HG02884 (cell line): Measurements from ENCODE around the gene SYNE1.

Source experiments
- ATAC-seq: cut with Tn5 transposase; IDR thresholded peaks from one replicate; pipeline ENCODE4 v1.9.1; 2021; ENCODE audit warnings: mild to moderate bottlenecking, moderate library complexity; ENCODE audit not compliant: unreplicated experiment

Gene SYNE1

DNA sequence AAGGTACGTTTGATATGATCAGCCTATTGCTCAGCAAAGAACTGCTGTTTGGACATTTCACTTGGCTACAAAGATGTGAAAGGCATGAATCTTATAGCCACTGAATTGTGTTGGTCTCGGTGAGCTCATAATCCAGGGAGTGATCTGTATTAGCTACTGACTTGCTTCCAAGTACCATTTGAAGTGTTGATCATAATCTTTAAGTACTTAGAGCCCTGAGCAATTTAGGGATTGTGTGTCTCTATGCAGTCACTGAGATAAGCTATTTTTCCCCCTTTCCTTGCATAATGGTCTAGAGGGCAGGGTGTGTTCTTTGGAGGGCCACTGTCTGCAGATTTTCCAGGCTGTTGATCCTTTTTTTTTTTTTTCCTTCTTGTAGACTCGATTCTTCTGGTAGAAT lies 436.0 kb downstream of the SYNE1 start:
- no peak for ATAC-seq

DNA sequence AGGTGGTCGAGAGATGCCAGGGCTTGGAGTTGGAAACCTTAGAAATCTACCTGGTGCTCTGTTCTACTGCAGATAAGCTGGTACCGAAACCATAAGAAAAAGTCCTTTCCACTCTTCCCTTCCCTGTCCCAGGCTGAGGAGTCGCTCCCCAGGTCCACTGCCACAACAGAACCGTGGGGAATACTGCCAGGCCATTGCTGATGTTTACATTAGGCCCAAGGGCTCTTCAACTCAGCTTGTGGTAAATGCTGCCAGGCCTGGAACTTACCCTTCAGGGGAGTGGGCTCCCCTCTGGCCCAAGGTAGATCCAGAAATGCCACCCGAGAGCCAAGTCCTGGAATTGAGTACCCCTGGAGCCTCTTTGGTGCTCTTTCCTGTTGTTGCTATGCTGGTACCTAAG lies 441.3 kb downstream of the SYNE1 start:
- no peak for ATAC-seq

DNA sequence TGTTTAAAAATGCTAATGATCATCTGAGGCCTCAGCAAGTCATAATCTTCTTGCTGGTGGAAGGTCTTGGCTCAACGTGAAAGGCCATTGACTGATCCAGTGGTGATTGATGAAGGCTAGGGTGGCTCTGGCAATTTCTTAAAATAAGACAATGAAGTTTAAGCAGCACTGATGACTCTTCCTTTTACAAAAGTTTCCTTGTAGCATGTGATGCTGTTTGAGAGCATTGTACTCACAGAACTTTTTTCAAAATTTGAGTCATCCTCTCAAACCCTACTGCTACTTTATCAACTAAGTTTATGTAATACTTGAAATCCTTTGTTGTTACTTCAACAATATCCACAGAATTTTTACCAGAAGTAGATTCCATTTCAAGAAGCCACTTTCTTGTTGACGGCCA lies 447.4 kb downstream of the SYNE1 start:
- no peak for ATAC-seq

DNA sequence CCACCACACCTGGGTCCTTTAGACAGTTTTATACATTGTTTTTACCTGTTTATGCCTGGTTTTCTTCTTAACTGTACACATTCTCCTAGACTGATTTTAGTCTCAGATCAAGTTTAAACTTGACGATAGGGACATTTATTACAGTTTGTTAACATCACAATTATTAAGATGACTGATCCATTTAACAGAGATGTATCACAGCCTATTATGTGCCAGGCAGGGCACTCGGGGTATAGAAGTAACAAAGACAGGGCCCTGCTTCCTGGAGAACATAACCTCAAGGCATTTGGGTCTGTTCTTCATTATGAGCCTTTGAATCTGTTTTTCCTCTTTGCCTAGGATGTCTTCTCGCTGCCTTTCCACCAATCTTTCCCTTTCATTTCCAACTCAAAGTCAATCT lies 449.2 kb downstream of the SYNE1 start:
- no peak for ATAC-seq

DNA sequence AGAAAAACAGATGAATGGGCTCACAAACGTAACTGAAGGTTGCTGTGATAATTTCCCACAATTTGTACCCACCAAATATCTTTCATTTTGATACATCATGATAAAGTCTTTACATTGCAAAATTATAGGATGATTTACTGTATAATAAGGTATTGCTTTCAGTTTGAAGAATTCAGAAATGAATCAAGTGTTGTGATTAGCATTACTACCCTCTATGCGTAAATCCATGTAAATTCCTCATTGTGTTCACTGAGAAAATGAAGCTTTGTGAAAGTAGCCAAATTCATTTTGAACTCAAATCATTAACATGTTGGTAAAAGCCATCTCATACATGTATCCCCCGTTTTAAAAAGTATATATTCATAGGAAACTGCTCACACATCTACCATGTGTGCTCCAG lies 450.3 kb downstream of the SYNE1 start:
- no peak for ATAC-seq

DNA sequence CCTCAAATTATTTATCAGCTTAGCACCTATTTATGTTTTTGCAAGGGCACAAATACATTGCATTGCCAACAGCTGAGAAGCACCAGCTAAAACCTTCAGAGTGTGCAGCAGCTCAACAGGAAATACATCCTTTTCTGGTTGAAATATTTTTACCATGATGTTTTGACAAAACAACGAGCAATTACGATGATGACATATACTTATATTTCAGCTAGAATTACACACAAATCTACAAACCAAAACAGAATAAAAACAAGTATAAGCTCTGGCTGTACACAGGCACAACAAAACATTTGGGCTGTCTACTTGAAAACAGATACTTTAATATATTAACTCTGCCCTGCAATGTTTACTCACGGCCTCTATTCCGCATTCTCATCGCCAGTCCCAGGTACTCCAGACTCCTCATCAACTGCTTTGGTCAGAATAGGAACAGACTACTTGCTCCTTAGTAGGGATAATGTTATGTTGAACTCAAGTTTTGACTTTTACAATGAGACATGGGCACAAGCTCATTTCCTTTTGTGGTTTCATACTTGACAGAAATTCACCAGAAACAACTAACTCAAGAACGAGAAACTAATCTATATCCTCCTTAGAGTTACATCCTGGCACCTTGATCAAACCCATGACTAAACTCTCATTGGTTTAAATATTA lies 452.1 kb downstream of the SYNE1 start:
- ATAC-seq: peak; percentile 83

DNA sequence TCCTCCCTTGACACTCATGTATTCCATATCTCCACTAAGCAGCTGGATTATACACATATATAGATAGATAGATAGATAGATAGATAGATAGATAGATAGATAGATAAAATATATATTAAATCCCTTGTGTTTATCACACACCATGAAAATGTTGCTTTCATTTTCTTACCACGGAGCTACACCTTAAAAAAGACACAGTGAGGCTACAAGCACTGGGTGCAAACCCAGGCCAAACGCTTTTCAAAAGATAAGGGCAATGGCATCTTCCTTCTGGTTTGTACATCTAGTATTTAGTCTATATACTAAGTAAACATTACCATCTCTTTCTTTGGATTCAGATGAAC lies 452.6 kb downstream of the SYNE1 start:
- ATAC-seq: peak; percentile 29

DNA sequence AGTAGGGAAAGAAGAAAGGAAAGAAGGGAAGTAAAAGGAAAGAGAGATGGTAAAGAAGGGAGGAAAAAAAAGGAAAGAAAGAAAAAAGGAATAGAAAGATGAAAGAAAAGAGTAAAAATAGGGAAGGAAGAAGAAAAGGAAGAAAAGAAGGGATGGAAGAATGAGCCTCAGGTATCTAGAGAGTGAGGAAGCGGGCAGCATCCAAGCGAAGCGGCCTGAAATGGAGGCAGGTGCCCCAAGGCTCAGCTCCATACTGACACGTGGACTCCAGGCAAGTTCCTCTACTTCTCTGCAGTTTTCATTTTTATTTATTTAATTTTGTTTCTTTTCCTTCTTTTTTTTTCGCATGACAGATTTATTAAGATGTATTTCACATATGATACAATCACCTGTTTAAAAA lies 456.6 kb downstream of the SYNE1 start:
- ATAC-seq: no peak

DNA sequence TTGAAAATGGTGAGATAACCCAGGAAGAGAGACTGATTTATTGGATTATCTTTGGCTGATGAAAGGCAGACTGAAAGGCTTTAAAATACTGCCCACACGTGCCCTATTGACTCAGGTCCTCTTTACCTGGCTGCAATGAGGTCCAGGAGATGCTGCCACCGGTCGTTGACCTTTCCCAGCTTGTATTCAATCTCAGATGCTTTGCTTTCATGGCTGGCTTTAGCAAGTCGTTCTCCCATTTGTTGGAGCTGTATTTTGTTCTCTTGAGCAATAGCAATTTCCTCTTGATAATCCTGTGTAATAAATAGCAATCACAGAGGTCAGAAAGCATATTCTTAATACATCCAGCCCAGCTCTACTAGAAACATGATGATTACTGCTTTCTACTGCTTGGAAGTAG lies 460.9 kb downstream of the SYNE1 start:
- ATAC-seq: no peak

DNA sequence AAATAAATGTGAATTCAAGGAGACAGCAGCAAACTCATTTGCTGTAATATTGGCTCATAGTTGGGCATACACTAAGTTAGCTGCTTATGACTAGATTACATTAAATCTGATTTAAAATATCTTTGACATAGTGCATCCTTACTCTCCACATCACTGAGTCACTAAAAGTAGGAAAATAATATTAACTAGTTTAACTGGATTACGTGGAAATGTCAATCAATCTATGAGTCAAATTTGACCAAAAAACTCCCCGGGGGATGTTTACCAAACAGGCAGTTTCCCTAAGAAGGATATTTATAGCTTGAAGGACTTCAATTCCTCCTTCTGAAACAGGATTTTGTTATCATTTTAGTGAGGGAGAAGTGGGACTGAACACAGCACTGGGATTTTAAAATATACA lies 463.2 kb downstream of the SYNE1 start:
- no peak for ATAC-seq

DNA sequence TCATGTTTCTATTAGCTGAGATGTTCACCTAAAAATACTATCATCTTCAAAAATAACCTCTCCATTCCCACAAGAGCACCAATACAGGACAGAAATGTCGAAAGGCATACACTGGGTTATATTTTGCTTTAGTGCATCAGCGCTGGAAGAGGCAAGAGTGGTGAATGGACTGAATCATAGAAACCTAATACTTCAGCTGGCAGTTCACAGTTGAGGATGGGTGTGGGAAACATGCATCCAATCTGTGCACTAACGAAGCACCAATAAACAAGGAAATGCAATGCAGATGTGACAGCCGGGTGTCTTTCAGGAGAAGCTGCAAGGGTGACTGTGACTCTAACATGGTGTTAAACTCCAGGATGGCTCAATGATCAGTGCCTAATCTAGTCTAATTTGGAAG lies 463.8 kb downstream of the SYNE1 start:
- no peak for ATAC-seq

DNA sequence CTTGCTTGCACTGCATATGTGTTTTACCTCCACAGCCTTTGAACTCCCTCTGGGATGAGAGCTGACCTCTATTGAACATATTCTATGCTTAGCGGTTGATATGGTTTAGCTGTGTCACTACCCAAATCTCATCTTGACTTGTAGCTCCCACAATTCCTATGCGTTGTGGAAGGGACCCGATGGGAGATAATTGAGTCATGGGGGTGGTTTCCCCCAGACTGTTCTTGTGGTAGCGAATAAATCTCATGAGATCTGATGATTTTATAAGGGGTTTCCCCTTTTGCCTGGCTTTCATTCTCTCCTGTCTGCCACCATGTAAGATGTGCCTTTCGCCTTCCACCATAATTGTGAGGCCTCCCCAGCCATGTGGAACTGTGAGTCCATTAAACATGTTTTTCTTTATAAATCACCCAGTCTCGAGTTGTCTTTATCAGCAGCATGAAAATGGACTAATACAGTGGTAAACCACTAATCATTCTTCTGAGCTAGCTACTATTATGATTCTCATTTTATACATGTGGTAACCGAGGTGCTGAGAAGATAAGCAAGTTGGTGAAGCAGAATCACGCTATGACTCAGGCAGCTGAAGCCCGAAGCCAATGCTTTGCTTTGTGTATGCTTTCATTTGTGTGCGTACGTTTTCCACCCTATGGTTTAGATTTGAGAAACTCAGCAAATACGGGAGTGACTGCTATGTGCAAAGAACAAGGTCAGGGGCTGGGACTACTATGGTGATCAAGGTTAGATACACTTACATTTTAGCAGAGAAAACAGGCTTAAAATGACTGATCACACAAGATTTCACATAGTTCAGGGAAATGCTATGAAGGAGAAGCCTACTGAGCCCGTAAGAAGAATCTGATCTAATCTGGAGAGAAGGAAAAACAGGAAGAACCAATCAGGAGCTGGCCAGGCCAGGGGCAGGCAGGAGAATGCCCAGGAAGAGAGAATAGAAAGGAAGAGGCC lies 466.2 kb downstream of the SYNE1 start:
- peak; percentile 97 for ATAC-seq

DNA sequence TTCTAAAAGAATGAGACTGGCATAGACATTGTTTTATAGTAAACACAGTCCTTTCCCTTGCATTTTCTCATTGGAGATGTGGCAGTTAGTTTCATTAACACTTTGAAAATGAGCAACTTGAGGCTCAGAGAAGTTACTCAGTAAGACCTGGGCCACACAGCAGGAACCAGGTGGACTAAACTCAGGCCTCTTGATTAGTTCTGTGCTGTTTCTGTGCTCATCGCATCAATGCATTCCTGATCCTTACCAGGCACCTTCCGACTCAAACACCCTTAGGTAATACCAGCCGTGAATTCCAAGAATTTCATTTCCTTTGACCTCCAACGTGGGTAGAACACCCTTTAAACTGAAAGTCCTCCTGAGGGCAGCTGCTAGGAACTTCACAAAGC lies 466.9 kb downstream of the SYNE1 start:
- no peak for ATAC-seq

DNA sequence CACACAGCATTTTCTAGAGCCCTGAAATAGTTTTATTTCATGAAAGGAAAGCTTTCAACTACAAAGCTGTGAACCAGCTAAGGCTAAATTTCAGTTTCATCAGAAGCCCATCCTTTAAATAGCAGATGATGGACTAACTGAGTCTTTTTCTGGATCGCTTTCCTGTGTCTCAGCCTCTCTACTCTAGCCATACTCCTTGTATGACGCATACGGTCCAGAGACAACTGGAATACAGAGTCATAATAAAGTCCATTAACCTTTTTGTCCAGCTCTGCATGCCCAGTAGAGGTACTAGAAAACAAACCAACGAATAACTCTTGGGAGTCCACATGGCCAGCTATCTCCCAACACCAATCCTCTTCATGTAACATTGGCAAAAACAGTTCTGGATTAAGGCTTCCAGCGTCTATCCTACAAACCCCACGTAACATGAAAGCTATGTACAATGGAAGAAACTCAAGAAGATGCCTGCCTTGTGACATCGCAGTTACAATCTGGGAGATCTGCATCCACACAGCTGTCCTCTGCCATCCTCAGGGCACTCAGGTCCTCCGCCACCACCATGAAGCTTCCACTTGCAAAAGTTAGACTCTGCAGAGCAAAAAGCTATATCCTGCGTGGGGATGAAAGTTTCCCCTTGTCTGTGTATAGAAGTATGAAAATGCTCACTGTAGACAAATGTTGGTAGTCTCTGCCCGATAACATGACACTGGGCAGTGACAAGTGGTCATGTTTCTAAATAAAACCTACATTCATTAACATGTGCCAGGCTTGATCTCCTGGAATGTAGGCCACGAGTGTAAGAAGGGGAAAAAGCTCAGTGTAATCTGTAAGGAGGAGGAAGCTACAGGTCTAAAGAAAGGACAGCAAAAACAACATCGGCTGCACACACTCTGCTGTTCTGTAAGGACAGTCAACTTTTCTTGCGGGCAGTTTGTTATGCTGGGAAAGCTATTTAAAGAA lies 469.2 kb downstream of the SYNE1 start:
- no peak for ATAC-seq

DNA sequence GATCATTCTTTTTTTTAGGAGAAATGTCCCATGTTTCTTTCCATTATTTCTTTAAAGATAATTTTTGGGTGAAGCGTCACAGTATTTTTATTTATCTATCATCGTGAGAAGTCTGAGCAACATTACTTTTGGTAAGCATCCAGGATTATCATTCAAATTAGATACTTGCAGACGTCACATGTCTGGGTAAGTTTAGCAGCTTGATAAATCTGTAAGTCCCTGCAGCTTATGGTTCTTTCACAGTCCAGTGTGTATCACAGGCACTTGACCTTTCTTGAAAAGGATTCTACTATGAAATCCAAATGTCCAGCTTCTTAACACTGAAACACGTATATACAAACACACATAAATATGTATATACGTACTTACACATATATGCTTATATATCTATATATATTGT lies 470.3 kb downstream of the SYNE1 start:
- no peak for ATAC-seq

DNA sequence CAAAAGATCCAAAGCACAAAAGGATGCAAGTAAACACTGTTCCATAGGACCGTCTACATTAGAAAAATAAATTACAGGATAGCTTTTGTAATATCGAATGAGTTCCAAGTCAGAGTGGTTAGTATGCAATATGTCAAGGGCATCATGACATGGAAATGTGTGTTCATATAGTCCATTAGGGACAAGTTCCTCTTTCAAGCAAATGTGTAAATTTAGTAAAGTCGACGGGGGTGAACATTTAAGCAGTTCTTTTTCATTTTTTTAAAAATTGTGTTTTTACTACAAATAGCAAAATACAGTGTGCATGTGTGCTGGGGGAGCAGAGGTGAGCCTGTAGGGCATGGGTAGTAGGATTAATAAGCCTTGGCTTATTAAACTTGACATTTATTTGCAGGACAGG lies 470.7 kb downstream of the SYNE1 start:
- no peak for ATAC-seq

DNA sequence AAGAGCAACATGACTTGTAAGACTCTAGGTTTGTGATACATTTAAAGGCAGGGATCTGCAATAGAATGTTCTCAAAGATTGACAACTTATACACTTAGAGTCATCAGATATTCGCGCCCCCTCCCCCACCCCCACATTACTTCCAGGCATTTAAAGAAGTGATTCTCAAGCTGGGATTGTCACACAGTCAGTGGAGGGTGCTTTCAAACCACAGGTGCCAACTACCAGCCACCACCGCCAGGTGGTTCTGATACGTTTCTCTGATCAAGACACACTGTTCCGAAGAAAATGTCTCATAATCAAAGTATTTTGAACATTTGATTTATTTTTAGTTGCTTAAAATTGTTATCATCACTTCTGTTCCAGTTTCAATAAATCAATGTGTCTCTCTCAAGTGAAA lies 472.2 kb downstream of the SYNE1 start:
- no peak for ATAC-seq

DNA sequence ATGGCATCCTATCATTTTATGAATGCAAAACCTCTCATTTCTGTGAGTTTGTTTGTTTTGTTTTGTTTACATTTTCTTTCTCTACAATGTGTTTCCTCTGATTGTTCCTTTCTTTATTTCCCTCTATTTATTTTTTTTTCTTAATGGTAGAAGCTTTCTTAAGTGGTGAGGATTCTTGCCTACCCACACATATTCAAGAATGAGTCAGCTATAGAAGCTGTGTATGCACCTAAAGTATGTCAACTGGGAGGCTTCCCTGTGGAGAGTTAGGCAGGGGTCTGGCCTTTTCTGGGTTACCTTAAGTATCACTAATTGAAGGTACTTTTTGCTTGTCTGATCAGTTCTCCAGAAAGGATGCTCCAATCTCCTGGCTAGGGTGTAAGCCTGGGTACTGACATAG lies 475.7 kb downstream of the SYNE1 start:
- ATAC-seq: peak; percentile 66

DNA sequence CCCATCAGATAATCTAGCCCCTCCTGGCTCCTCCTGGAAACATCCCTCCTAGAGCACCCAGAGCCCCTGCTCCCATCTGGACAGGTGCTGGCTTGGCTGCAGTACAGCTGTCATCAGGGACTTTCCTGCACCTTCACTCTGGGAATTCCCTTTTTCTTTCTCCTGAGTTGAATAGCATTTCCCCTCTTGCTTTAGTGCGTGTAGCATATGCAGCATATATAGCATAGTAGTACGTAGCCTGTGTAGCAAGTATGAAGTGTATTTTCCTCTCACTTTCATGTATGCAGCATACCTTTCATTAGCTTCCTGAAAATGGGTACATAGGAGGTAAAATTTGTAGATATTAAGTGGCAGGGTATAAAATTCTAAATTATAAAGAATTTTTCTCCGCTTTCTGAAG lies 476.8 kb downstream of the SYNE1 start:
- peak; percentile 95 for ATAC-seq

DNA sequence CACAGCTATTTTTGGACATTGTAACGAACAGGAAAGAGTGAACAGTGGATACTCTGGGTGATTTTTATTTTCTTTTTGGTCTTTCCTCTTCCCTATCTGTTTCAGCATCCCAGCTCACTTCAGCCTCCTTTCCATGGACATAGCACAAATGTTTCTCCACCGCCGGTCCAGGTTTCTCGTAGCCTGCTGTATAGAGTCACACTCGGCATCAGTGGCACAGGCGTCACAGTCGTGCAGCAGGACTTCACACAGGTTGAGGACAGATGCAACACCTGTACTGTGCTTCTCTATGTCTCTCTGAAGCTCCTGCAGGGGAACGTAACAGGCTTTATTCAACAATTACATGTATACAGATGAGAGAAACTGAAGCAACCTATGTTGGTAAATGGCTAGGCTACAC lies 481.4 kb downstream of the SYNE1 start:
- ATAC-seq: no peak

DNA sequence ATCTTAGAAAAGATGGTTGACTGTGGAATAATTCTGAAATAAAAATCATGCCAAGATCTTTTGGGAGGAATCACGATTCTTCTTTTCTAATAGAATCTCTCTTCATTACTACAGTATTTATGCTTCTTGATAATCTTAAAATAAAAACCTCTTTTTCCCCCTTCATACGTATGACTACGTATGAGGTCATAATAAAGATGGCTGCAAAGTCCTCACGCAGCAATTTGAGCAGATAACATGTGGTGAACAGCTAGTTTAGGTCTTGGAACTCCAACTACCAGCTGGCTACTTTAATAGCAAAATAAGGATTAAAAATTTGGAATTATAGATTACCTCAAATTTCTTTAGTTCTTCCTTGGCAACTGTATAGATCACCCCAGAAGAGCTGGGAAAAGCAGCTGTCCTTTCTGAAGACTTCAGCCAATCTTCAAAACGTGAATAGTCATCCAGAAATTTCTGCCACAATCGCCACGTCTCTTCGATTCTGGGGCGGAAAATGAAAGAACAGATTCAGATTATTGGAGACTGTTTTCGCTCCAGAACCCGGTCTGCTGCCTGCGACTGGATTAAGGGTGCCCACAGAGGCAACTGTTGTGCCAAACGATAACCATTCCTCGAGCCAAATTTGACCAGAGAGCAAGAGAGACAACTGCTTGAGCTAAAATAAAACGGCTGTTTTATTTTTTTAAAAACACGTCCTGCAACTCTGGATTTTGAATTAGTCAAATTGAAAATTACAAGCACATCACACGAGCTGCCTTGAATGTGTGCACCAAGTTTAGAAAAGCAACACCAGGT lies 482.4 kb downstream of the SYNE1 start:
- ATAC-seq: no peak
